Activated T-cell treated with anti-CD3 and anti-CD28 coated beads for 24 hours (primary cell): ENCODE results near the gene PRRX1.

ENCODE experiments used
- DNase-seq: peaks from one replicate; pipeline ENCODE4 v3.0.0-alpha.2; 2020; ENCODE audit warnings: low read depth

The PRRX1 gene

GRCh38 chr1:170721621-170722020 lies 57.7 kb downstream of the PRRX1 start:
- no peak for DNase-seq

DNA sequence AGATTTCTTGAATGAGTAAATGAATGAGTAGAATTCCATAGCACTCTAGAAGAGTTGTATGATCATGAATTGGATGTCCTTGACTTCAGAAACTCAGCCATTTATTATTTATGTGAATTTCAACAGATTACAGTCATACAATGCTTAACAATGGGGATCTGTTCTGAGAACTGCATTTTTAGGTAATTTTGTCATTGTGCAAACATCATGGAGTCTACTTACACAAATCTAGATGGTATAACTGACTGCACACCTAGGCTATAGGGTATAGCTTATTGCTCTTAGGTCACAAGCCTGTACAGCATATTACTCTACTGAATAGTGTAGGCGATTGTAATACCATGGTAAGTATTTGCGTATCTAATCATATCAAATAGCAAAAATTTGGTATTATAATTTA lies 59.6 kb downstream of the PRRX1 start:
- no peak for DNase-seq

- no peak for DNase-seq
Observed at GRCh38 chr1:170725326-170725725, 61.4 kb downstream of the PRRX1 start.

DNA sequence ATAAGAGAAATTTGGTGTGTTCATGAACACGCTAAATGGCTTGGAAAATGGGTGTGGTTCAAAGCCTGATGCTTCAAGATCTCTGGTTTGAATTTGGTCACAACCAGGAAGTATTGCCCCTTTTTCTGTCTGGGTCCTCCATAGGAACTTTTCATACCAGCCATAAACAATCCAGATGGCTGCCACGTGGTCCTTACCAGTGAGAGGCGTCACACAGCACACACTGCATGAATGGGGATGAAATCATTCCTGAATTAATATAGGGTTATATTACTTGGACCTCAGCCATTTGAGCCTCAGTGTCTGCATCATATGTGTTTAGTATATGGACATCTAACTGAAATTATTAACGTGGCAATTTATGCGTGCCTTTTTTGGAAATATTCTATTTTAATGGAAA lies 64.0 kb downstream of the PRRX1 start:
- DNase-seq, result no peak

GRCh38 chr1:170729225-170730002 lies 65.5 kb downstream of the PRRX1 start:
- DNase-seq, result no peak

GRCh38 chr1:170730014-170730413 lies 66.1 kb downstream of the PRRX1 start:
- no peak for DNase-seq

DNA sequence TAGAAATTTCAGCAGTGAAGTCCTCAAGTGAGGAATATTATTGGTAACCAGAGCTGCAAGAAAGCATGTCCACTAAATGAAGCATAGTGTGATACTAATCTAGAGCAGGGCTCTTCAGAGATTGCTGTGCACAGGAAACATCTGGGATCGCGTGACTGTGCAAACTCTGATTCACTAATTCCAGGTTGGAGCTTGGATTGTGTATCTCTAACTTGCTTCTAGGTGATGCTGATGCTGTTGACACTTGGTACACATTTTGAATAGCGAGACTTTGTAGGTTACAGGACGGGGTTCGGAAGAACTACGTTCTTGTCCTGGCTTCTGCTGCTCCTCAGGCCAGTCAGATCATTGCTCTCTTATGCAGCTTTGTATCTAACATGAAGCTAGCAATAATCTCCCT lies 66.5 kb downstream of the PRRX1 start:
- DNase-seq, result no peak

GRCh38 chr1:170731566-170732251 lies 67.8 kb downstream of the PRRX1 start:
- DNase-seq, result no peak

DNA sequence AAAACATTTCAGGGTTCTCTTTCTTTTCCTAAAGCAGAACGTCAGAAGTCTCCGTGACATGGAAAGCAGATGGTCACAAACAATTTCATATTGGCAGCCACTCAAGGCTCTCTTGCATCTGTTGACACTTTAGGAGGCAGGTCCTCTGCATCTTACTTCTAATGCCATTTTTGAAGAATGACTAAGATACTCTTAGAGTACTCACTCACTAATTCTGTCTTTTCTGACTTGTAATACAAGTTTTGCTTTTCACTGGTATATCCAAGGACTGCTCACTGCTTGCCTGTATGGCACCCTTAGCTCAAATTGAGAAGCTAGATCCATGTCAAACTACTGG lies 68.3 kb downstream of the PRRX1 start:
- no peak for DNase-seq

DNA sequence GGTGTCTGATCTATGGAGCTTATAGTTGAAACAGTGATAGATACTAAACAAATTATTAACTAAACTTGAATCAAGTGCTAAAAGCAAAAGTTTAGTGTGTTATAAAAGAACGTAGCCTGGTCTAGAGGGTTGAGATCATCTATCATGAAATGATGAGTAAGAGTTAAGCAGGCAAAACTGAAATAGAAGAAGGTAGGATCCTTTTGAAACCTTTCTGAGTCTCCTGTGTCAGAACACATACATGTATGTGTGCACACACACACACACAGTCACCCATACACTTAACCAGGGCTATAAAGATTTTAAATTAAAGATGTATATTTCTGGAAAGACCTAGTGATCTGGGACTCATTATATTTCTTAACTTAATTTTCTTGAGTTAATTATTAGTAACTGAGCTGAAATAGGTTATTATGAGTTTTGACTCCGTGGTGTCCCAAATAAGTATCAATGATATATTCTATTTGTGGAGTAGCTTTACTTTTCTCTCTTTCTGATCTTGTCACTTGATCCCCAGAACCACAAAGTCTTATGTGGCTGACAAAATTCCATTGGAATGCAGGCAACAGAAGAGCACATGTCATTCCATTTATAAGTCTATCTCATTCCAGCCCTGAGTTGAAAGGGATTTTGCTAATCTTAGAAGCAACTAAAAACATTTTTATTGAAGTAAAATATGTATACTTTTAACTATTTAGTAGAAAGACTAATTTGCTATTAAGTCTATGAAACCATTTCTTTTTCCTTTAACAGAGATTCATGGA lies 70.7 kb downstream of the PRRX1 start:
- no peak for DNase-seq

- DNase-seq, result no peak
Observed at GRCh38 chr1:170735366-170736263, 71.7 kb downstream of the PRRX1 start.

- DNase-seq, result no peak
Observed at GRCh38 chr1:170739803-170740202, 75.9 kb downstream of the PRRX1 start.

DNA sequence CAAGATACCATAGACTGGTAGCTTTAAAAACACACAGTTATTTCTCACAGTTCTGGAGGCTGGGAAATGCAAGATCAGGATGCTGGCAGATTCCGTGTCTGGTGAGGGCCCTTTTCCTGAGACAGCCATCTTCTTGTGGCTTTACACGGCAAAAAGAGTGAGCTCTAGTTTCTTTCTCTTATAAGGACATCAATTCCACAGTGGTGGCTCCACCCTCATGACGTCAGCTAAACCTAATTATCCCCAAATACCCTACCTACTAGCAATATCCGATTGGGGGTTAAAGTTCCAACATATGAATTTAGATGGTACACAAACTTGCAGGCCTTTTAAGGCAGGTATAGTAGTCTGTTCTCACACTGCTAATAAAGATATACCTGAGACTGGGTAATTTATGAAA lies 77.7 kb downstream of the PRRX1 start:
- DNase-seq, result no peak

GRCh38 chr1:170742600-170742999 lies 78.7 kb downstream of the PRRX1 start:
- DNase-seq, result no peak

GRCh38 chr1:170743083-170743482 lies 79.2 kb downstream of the PRRX1 start:
- DNase-seq, result no peak

DNA sequence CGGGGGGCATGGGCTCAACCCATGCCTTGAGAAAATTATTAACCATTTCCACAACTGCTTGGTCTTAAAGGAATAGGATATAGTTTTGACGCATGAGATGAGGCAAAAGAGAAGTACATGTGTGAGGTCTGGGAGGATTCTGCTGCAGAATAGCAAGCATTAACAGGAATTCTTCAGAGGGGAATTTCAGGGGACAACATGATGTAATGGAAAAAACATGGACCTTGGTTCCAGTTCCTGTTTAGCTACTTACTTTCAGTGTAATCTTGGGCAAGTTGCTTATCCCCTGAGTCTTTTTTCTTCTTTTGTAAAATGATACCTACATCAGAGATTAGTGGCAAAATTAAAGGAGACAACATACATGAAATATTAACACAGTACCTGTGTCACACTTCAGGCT lies 85.6 kb downstream of the PRRX1 start:
- DNase-seq, result no peak

DNA sequence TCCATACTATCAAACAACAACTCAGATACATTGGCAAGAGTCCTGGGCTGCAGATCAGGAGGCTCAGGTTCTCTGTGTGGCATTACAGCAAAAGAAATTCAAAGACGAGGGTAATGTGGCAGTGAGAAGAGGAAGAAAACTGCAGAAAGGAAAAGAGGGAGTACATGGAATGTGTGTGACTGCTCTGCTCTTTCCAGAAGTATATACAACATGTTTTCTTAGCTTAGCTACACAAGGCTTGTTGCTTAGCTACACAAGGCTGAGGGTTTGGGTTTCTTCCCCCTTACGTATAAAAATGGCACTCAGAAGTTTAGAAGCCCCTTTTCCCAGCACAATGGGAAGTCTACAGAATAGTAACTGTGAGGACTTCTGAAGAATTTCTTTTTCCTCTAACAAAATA lies 86.0 kb downstream of the PRRX1 start:
- no peak for DNase-seq

- DNase-seq, result no peak
Observed at GRCh38 chr1:170755795-170756194, 91.9 kb downstream of the PRRX1 start.

GRCh38 chr1:170758992-170759391 lies 95.1 kb downstream of the PRRX1 start:
- DNase-seq, result no peak

GRCh38 chr1:170765279-170765678 lies 101.3 kb downstream of the PRRX1 start:
- DNase-seq, result no peak

DNA sequence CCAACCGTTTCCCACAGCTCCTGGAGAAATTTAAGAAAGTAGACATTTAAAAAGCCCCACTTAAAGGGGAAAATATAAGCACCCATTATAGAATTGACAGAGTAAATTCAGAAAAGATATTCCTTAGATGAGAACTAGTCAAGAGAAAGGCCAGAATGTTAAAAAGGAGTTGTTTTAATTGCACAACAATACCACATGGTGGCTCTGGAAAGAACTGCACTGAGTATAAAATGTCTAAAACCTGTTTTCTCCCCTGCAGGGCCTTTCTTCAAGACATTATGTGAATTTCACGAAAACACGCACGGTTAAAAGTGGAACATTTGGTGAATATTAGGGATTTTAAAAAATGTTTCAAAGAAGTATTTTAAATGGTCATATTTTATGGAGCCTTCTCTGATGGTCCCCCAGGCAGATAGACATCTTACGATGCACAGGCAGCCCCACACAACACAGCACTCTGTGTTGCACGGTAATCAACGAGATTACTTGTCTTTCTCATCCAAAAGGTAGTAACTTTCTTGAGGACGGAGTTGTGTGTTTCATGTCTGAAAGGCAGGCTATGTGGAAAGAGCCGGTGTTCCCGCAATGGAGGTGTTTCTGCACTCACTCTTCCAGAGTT lies 101.9 kb downstream of the PRRX1 start:
- DNase-seq, result no peak

DNA sequence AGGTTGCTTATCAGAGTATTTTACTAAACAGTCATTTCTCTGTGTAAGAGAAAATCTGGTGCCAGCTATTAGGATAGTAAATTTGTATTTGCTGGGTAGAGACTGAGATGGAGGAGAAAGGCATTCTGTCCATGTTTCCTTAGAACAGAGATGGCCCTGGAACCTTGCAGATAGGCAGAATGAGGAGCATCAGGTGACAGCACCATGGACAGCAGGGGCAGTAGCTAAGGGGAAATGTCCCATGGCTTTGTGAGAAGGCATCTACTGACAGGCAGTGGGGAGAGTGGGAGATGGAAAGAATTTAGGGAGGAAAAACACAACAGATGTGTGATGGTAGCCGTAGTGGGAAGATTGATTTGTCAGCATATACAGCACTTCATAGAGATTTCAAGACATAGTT lies 105.0 kb downstream of the PRRX1 start:
- DNase-seq, result no peak
